Measurements from ENCODE around the gene SLX9.
A peak's percentile ranks its signal among the peaks of the same experiment; 100 is the strongest.

The SLX9 gene, protein sequence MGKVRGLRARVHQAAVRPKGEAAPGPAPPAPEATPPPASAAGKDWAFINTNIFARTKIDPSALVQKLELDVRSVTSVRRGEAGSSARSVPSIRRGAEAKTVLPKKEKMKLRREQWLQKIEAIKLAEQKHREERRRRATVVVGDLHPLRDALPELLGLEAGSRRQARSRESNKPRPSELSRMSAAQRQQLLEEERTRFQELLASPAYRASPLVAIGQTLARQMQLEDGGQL

DNA sequence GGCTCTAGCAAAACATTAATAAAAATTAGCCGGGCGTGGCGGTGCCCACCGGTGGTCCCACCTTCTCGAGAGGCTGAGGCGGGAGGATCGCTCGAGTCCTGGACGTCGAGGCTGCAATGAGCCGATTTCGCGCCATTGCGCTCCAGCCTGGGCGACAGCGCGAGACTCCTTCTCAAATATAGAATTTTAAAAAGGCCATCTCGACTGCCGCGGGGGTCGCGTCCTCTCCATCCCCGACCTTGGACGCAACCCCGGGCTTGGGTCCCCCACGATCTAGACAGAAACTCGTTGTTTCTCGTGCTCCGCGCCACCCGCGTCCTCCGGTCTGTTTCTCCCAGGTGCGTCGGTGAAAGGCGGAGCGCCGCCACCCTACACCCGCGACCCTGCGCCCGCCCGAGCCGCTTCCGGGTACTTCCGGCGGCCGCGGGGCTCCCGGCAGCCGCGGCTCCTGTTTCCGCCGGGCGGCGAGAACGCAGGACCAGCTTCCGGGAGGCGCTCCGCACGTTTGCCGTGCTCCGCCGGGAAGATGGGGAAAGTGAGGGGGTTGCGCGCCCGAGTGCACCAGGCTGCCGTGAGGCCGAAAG lies at the start of gene SLX9:
Gene SLX9, plus strand, starts transcription at position 498 of the 584 bp plus-strand sequence. Its CDS starts 29 bp downstream, at position 527.
- peak; percentile 78 for DNase-seq (ENCODE audit: low spot score)

DNA sequence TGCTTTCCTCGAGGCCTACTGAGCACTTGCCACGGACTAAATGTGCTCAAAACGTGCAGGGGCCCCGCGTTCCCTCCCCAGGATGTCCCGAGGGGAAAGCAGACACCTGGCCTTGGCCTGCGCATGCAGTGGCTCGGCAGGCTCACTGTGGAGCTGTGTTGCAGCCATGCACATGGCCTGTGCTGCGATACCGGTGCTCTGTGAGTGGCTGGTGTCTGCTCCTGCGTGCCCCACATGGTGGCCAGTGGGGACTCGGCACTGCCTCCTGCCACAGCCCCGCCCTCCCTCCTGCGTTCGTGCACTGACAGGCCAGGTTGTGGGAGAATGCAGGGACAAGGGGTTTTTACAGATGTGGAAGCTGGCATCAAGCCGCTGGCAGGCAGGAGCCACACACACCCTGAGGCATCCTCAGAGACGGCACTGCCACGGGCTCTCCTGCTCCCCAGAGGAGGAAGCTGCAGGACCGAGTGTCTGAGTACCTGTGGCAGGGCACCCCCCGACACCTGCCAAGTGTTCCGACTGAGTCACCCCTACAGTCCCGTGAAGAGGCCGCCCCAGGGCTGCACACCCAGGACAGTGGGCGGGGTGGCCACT lies 49.4 kb upstream of the SLX9 start:
- no peak for DNase-seq (ENCODE audit: low spot score)

DNA sequence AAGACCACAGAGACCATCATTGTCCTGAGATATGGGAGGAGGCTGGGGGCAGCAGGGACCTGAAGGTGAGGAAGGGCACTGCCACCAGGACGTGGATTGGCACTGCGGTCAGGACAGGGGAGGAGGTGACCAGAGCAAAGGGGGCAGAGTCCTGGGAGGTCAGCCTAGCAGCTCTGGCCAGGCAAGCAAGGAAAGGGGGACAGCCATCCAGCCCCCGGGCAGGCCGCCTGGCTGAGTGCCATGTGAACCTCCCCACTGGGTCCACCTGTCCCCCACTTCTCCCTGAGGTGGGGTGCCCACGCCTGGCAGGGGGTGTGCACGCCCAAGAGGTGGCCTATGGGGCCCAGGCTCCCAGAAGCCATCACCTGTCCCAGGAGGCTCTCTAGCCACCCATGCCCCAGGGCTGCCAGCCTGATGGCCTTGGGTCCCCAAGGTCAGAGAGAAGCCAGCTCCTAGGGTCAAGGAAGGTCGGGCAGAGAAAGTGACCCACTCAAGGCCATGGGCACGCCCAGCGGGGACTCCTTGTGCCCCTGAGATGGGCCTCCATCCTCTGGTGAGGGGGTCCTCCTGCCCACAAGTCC lies 48.8 kb upstream of the SLX9 start:
- no peak for DNase-seq (ENCODE audit: low spot score)

DNA sequence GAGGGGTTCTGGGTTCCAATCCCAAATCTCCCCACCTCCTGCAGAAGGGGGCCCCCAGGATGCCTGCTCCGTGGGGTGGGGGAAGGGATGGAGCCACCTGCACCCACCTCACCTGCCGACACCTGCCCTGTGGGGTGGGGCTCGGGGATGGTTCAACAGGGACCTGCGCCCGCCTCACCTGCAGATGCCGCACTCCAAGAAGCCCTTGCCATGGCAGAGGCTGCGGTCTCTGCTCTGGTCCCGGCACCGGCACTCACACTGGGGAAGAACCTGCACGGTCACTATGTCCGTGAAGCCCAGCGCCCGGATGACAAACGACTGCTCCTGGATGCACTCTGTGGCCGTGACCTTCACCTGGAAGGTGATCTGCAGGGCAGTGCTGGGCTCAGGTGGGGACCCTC lies 48.2 kb upstream of the SLX9 start:
- DNase-seq (ENCODE audit: low spot score) = no peak

DNA sequence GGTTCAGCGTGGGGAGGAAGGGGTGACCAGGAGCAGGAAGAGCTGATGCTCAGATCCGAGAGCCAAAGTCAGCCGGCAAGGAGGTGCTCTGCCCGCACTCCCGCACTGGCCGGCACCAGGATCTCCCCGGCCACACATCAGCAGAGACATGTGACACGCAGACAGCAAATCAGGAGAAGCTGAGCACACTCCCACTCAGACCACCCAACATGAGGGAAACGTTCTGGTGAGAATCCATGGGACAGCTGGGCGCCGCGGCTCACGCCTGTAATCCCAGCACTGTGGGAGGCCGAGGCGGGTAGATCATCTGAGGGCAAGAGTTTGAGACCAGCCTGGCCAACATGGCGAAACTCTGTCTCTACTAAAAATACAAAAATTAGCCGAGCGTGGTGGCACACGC lies 47.7 kb upstream of the SLX9 start:
- no peak for DNase-seq (ENCODE audit: low spot score)

DNA sequence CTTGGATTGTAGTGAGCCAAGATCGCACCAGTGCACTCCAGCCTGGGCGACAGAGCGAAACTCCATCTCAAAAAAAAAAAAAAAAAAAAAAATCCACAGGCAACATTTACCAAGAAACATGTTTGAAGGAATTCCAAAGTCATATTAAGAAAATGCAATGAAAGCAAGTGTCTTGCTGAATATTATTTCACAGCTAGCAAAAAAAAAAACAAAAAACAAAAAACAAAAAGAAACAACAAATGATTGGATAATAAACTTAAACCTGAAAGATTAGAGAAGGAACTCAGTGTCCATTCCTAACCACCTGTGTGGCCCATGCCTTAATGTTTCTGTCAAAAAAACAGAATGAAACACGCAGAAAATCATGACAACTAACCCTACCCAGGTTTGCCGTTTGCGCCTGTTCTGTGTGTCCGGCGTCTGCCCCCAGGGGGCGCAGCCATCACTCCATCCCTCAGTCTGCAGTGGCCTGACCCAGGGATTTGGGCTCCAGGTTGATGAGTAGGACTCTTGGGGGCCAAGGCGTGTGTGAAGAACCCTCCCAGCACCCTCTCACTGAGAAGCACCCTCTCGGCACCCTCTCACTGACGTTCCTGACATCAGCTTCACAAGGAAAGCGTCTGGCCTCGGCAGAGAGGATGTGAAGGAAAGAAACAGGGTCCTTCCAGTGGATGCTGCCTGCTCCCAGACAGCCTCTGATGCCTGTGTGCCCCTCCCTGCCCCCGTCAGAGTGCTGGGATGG lies 47.1 kb upstream of the SLX9 start:
- DNase-seq (ENCODE audit: low spot score) = peak; percentile 74

DNA sequence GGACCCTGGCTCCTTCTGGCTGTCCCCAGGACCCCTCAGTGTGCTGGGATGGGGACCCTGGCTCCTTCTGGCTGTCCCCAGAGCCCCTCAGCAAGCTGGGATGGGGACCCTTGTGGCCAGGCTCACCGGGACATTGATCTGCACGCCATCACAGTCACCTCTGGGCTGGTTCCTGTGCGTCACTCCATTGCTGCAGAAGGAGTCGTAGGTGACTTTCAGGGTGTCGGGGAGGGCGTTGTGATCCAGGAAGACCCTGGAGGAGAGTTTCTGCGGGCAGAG lies 46.6 kb upstream of the SLX9 start:
- no peak for DNase-seq (ENCODE audit: low spot score)

DNA sequence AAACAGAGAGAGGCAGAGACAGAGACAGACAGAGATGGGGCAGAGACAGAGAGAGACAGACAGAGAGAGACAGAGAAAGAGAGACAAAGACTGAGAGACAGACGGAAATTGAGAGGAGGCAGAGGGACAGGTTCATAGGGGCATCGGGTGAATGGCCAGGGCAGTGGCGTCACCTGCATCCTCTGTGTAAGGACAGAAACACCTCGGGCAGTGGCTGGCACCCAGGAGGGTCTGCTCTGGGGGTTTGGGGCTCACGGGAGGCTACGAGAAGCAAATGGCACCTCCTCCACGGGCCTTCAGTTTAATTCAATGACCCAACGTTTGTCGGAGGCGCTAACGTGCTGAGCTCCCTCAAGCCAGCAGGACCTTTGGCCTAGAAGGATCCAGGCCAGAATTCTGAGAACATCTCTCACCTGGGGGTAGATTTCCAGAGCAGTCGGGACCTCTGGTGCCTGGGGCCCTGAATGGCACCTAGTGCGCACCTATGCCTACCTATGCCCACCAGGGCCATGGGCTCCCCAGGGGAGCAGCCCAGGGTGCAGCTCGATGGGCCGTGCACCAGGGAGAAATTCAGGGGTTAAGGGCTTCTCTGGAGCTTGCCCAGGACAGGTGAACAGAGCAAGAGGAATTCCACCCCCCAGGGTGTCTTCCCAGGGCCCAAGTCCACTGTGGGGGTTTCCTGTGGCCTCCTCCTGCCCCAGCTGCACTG lies 45.7 kb upstream of the SLX9 start:
- no peak for DNase-seq (ENCODE audit: low spot score)

DNA sequence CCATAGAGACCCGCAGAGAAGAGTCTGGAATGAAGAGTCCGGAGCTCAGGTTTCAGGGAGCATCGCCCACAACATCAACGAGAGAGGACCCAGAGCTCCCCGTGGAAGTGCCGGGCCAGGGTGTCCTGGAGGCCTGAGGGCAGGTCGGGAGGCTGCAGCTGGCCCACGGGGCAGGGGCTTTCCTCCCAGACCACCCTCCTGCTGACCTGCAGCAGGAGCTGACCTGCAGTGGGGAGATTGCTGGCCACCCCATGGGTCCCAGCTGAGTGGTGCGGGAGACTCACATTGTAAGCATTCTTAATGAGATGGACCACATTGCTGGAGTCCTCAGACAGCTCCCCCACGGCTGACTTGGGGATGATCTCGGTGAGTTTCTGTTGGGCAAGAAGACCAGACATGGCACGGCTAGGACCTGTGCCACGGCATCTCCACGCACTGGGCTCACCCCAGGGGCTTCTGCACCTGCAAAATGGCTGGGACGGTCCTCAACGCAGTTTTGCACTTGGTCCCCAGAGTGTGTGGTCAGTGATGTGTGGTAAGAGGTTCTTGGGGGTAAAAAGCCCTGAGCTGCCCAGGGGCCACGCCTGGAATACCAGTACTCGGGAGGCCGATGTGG lies 45.0 kb upstream of the SLX9 start:
- DNase-seq (ENCODE audit: low spot score) = no peak

DNA sequence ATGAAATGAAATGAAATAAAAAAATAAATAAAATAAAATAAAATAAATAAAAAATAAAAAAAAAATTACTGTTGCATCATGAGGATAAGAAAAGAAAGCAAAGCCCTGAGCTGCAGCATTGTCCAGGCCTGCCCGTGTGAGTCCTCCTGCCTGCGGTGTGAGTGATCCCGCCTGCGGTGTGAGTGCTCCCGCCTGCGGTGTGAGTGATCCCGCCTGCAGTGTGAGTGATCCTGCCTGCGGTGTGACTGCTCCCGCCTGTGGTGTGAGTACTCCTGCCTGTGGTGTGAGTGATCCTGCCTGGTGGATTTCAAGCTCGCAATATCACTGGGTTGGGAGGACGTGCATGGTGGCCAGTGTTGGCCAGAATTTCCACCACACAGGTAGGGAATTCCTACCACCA lies 44.0 kb upstream of the SLX9 start:
- DNase-seq (ENCODE audit: low spot score) = no peak

DNA sequence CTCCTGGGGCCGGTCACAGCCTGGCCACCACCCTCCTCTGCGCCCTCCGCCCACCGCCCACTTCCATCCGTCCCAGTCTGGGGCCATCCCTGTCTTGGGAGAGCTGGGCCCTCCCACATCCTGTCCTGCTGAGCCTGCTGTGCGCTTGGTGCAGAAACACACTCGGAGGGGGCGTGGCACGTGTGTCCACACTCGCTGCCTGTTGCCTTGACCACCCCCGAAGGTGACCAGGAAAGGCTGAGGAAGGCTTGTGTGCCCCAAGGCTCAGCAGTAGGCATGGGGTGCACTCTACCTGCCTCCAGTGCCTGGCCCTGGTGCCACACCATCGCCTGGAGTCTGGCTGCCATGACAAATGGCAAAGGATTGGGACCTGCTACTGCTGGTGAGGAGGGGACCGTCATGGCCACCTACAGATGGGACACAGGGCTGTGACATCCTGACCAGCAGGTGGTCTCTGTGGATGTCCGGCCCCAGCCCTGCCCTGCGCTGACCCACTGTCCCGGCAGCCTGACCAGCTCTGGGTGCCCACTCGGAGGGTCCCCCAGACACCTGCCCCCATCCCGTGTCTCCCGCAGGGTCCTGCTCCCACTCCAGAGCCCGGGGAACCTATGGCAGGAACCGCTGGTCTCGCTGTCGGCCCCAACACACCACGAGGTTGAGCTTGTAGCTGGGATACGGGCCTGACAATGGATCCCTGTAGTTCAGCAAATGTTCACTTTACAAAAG lies 43.1 kb upstream of the SLX9 start:
- no peak for DNase-seq (ENCODE audit: low spot score)

DNA sequence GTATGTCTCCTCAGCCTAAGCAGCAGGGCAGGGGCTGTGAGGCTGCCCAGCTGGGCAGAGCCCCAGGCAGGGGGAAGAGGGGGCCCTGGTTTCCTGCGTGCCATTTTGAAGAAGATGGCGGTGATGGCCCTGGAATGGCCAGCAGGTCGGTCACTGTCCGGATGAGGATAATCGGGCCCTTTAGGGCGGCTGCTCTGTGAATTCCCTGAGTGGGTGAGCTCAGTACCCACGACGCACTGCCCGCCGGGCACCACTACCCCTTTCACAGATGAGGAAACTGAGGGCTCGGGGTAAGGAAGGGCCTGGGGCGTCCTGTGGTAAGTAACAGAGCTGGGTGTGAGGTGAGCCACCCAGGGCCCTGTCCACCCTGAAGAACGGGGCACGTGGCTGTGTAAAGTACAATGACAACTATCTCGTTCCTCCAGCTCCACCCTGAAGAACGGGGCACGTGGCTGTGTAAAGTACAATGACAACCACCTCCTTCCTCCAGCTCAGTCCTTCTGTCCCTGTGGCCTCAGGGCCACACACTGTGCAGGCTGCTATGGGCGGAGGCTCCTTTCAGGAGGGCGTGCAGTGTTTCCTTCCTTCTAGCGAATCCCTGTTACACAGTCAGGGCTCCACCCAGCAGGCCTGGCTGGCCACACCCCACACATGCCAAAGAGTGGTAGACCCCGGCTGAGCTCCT lies 42.4 kb upstream of the SLX9 start:
- DNase-seq (ENCODE audit: low spot score) = peak; percentile 50

DNA sequence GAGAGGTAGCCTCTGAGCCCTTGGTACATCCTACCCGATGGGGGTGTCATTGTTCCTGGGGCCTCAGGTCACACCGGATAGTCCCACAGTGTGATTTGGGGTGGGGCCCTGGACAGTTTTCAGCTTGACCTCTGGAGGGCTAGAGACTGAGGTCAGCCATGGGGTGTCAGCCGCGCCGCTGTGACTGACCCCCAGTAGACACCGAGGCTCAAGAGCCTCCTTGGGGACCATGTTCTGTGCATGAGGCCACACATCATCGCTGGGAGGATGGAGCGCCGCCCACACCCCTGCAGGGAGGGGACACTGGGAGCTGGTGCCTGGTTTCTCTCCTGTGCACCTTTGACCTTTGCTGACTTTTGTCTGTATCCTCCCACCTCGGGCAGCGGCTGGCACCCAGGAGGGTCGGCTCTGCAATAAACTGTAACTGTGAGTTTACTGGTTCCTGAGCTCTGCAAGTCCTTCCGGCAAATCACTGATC lies 41.8 kb upstream of the SLX9 start:
- no peak for DNase-seq (ENCODE audit: low spot score)

DNA sequence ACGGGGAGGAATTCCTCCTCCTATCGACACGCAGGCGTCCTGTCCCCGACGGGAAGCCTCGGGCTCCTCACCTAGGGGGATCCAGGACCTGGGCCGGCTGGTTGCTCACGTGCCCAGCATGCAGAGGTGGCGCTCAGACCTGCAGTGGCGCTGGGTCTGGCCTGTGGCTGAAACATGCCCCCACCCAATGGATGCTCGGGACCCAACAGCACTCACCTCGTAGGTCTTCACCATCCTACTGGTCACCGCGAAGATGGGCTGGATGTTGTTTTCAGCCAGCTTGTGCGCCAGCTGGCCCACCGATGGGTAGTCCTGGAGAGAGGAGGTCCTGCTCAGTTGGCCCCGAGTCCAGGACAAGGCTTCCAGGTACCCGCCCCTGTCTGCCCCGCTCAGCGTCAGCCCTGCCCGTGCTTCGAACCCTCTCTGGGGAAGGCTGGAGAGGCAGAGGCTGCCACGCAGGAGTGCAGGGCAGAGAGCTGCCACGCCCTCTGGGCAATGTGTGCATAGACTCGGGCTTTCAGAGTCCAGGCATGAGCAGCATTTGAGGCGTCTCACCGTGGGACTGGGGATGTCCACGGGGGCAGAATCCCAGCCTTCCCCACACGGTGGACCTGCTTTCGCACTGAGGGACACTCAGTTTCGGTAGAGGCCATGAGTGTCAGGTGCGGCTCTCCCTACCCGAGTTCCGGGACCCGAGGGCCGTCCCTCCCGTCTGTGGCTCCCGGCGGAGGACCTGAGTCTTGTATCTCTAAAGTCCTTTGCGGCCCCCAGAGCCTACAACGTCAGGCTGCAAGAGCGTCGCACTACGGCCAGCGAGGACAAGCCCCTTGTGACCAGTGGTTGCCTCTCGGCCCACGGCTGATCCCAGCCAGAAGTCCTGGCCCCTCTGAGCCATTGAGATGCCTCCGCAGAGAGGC lies 40.7 kb upstream of the SLX9 start:
- no peak for DNase-seq (ENCODE audit: low spot score)

DNA sequence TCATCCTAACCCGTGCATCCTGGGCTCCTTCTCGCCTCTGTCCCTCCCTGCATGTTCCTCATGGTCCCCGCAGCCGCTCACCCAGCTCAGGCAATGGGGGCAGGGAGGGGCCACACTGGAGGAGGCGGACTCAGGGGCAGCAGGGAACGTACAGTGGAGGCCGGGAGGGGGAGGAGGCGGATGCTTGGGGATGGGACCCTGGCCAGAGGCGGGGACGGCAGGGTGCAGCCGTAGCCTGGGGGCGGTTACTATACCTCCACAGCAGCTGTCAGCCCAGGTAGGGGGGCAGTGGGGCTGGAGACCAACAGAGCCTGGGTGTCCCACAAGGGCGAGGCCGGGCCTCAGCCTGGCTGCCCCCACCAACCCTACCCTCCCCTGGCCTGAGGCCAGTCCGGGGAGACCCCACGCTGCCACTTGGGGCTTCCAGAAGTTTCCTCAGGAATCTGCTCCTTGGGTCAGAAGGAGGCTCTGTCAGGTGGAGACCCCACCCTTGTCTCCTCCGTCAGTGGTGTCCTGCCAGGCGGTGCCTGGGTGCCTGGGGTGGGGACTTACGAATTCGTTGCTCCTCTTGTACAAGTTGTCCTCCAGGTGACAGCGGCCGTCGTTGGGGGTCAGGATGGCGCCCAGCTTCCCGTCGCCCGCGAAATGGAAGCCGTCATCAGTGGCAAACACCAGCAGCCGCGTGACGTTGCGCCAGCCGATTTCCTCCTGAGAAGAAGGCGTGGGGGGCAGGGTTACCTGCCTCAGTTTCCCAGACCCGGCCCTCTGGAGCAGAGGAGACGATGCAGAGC lies 39.9 kb upstream of the SLX9 start:
- no peak for DNase-seq (ENCODE audit: low spot score)

DNA sequence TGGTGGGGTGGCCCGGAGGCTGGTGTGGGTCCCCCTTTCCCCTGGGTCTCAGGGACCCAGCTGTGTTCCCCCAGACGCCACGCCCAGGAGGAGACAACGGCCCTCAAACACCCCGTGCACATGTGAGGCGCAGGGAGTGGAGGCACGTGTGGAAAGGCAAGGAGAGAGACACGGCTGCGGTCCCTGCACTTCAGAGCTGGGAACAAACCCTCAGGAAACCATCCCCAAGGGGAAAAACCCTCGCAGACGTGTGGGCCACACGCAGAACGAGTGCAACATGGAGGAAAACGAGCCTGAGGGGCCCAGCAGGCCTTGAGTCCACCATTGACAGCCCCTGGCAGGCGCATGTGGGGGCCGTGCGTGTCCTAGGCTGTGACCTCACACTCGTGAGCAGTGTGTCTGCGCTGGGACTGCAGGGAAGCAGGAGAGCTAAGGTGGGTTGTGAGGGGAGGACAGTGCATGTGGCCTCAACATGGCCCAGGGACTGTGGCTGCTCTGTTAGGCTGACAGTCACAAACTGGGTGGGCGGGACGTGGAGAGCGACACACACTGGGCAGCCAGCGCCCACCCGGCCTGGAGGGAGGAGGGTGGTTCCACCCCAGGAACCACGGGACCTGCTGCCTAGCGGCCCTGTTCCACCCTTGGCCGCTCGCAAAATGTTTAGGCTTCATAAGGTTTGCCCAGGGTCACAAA lies 39.1 kb upstream of the SLX9 start:
- DNase-seq (ENCODE audit: low spot score) = no peak

DNA sequence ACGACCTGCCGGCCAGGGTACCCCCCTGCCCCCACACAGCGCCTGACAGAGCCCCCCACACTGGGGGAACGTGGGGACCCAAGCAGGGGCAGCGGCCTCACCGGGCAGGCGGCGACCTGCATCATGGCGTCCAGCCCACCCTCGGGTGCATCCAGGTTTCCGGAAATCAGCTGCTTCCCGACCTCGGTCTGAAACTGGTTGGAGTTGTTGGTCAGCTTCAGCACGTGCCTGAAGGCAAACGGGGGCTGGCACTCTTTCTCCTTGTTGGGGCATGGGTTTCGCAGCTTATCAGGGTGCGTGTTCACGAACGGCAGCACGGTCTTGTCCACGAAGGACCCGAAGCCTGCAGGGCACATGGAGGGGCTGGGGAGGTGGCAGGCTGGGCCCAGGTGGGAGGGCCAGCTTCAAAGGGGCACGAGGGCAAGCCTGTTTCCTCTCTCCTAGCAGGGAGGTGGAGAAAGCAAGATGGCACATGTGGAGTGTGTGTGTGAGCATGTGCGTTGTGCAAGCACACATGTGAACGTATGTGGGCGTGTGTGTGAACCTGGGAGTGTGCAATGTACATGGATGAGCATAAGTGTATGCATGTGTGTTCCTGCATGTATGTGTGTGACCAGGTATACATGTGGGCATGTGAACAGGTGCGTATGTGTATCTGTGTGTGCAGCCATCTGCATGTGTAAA lies 38.3 kb upstream of the SLX9 start:
- DNase-seq (ENCODE audit: low spot score) = no peak

Data from NAMALWA (cell line).